HG03575 (cell line): Measurements from ENCODE around the gene CXorf58.
"Not testable (repeated sequence)": the region's sequence is repeated elsewhere in the genome, so short reads cannot be mapped to it uniquely, and the experiment has no call there.

Experiments
- ATAC-seq: cut with Tn5 transposase; IDR thresholded peaks from one replicate; pipeline ENCODE4 v1.9.1; 2021; ENCODE audit not compliant: unreplicated experiment, insufficient number of reproducible peaks, low FRiP score; ENCODE audit errors: extremely low read depth

The CXorf58 gene

GRCh38 chrX:23907498-23908218 lies at the start of gene CXorf58, which contains the start of gene APOO:
Gene CXorf58, plus strand, starts transcription at chrX:23908006. Its CDS starts 2,297 bp downstream, at chrX:23910303.
Gene APOO, minus strand, starts transcription at chrX:23907938. Its CDS starts 236 bp downstream, at chrX:23907702.
- ATAC-seq = peak; percentile 56

- not testable (repeated sequence) for ATAC-seq
These were observed 48.6 kb upstream of the CXorf58 start for GRCh38 chrX:23859238-23859637.

GRCh38 chrX:23861215-23861896 lies 46.5 kb upstream of the CXorf58 start:
- ATAC-seq = no peak

GRCh38 chrX:23861952-23862351 lies 45.9 kb upstream of the CXorf58 start:
- ATAC-seq = not testable (repeated sequence)

GRCh38 chrX:23864742-23865326 lies 43.0 kb upstream of the CXorf58 start:
- no peak for ATAC-seq

- ATAC-seq = no peak
These were observed 37.8 kb upstream of the CXorf58 start for GRCh38 chrX:23870041-23870440.

- ATAC-seq = no peak
These were observed 35.8 kb upstream of the CXorf58 start for GRCh38 chrX:23871905-23872546.

GRCh38 chrX:23879380-23880090 lies 28.3 kb upstream of the CXorf58 start:
- no peak for ATAC-seq

GRCh38 chrX:23883737-23884354 lies 24.0 kb upstream of the CXorf58 start:
- ATAC-seq = no peak

- ATAC-seq = no peak
These were observed 23.3 kb upstream of the CXorf58 start for GRCh38 chrX:23884427-23885024.

GRCh38 chrX:23885803-23886202 lies 22.0 kb upstream of the CXorf58 start:
- no peak for ATAC-seq

- no peak for ATAC-seq
These were observed 20.4 kb upstream of the CXorf58 start for GRCh38 chrX:23887451-23887850.

GRCh38 chrX:23887918-23888317 lies 19.9 kb upstream of the CXorf58 start:
- ATAC-seq = no peak

- ATAC-seq = no peak
These were observed 18.8 kb upstream of the CXorf58 start for GRCh38 chrX:23888887-23889501.

- ATAC-seq = no peak
These were observed 16.9 kb upstream of the CXorf58 start for GRCh38 chrX:23890933-23891332.

GRCh38 chrX:23894993-23895392 lies 12.8 kb upstream of the CXorf58 start:
- ATAC-seq = not testable (repeated sequence)

- not testable (repeated sequence) for ATAC-seq
These were observed 11.3 kb upstream of the CXorf58 start for GRCh38 chrX:23896539-23896938.

GRCh38 chrX:23896981-23897380 lies 10.8 kb upstream of the CXorf58 start:
- ATAC-seq = no peak
